Tibial nerve (tissue), 3 donors: Measurements from ENCODE around the gene FLT4.

ENCODE experiments used
- POLR2A ChIP-seq, 2 donors: fragments of 450-650 bp; IDR thresholded peaks; one replicate each; pipeline ENCODE4 v1.6.1; 2017; ENCODE audit warnings: antibody characterized with exemption in 2 of 2, mild to moderate bottlenecking in 2 of 2, moderate library complexity in 2 of 2
- TF ChIP-seq, protein P1 (sequence below), 5 experiments: fragments of 200-600 bp in 3 of 5; fragments of 450-650 bp in 2 of 5; sonication (generic) in 3 of 5; IDR thresholded peaks; one replicate each; pipeline ENCODE4 v1.5.1; 2016 to 2019; ENCODE audit warnings: antibody characterized with exemption in 5 of 5, mild to moderate bottlenecking in 3 of 5, moderate library complexity in 2 of 5

DNA sequence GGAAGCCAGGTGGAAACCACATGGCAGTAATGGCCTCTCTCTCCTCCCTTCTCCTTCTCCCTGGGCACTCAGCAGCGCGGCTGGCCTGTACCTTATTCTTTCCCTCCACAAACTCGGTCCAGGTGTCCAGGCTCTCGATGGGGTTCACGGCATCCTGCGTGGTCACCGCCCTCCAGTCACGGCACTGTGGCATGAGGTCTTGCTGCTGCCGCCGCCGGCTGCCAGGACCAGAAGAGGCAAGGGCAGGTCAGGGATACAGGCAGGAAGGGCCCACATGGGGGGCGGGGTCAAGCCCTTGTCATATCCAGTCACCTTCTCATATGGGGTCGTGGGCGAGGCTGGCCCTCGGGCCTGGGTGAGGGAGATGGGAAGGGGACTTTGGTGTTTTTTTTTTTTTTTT lies 25.6 kb downstream of the FLT4 start:
- TF ChIP-seq, protein P1, sequence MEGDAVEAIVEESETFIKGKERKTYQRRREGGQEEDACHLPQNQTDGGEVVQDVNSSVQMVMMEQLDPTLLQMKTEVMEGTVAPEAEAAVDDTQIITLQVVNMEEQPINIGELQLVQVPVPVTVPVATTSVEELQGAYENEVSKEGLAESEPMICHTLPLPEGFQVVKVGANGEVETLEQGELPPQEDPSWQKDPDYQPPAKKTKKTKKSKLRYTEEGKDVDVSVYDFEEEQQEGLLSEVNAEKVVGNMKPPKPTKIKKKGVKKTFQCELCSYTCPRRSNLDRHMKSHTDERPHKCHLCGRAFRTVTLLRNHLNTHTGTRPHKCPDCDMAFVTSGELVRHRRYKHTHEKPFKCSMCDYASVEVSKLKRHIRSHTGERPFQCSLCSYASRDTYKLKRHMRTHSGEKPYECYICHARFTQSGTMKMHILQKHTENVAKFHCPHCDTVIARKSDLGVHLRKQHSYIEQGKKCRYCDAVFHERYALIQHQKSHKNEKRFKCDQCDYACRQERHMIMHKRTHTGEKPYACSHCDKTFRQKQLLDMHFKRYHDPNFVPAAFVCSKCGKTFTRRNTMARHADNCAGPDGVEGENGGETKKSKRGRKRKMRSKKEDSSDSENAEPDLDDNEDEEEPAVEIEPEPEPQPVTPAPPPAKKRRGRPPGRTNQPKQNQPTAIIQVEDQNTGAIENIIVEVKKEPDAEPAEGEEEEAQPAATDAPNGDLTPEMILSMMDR (IDR thresholded peaks at IDR 0.05): no peak
- TF ChIP-seq POLR2A (IDR thresholded peaks at IDR 0.05): no peak
